ENCODE results near the gene CDKAL1. TPM values are rescaled to one million over a fixed set of nuclear protein-coding genes. Genes with fewer than 3 reads are reported as not detected.
A peak's percentile ranks its signal among the peaks of the same experiment; 100 is the strongest.
"Not testable (repeated sequence)": the region's sequence is repeated elsewhere in the genome, so short reads cannot be mapped to it uniquely, and the experiment has no call there.

Gene CDKAL1
- total RNA-seq, 2 experiments from 2014 or later, result 22.6 to 22.7 TPM

DNA sequence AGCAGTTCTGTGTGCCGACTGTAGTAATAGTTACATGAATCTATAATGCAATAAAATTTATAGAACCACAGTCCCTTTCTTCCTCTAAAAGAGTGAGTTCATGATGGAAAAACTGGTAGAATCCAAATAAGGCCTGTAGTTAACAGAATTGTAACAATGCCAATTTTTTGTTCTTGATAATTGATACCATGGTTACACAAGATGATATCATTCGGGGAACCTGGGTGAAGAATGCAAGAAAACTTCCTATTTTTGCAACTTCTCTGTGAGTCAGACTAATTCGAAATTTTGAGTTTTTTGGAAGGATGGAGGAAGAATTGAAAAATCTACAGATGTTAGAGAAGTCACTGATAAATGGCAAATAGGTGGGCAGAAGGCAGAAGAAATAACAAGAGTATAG, 381.8 kb downstream of the CDKAL1 start:
- Mint-ChIP-seq H3K27me3 (no peaks in the 10 kb centered on the region), H3K4me3 (no peak overlapping the region), H3K27ac (no peak overlapping the region), H3K9me3 (peaks cover 27% of the 10 kb centered on the region), H3K36me3 (peaks cover 33% of the 10 kb centered on the region), H3K4me1 (peaks cover 15% of the 10 kb centered on the region)
- no peak for DNase-seq

- peaks cover 21% of the 10 kb centered on the region for H3K9me3 Mint-ChIP-seq
- DNase-seq, result no peak
- peaks cover 15% of the 10 kb centered on the region for H3K4me1 Mint-ChIP-seq
- H3K27ac Mint-ChIP-seq, result no peak overlapping the region
- H3K36me3 Mint-ChIP-seq, result peaks cover 27% of the 10 kb centered on the region
- H3K4me3 Mint-ChIP-seq, result no peak overlapping the region
- no peaks in the 10 kb centered on the region for H3K27me3 Mint-ChIP-seq
Measured at GRCh38 chr6:20918868-20919267, 384.6 kb downstream of the CDKAL1 start.

- H3K27ac Mint-ChIP-seq, result peak overlapping the region; percentile 40
- H3K36me3 Mint-ChIP-seq, result peaks cover 23% of the 10 kb centered on the region
- H3K9me3 Mint-ChIP-seq, result peaks cover 15% of the 10 kb centered on the region
- H3K4me1 Mint-ChIP-seq, result peaks cover 15% of the 10 kb centered on the region
- no peaks in the 10 kb centered on the region for H3K27me3 Mint-ChIP-seq
- DNase-seq, result no peak
- no peak overlapping the region for H3K4me3 Mint-ChIP-seq
Measured at GRCh38 chr6:20919677-20920385, 385.6 kb downstream of the CDKAL1 start.

DNA sequence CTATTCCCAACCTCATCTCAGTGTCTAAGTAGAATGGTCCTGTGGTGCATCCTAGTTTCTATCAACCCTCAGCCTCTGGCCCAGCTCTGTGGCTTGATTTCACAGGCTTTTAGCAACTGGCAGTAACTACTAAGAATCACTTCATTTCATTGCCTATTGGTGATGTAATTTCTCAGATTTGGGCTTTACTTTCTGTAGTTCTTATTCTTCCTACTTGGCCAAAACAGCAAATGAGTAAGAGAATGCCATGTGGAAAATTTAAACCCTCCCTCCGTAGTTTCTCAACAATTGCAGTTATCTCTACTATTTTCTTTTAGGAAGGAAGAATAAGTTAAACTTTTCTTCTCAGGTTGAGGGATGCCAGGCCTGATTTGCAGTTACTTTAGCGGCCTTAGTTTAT, 387.3 kb downstream of the CDKAL1 start:
- H3K27ac Mint-ChIP-seq, result no peak overlapping the region
- no peak overlapping the region for H3K4me3 Mint-ChIP-seq
- peaks cover 15% of the 10 kb centered on the region for H3K4me1 Mint-ChIP-seq
- H3K9me3 Mint-ChIP-seq, result peaks cover 2% of the 10 kb centered on the region
- peaks cover 9% of the 10 kb centered on the region for H3K36me3 Mint-ChIP-seq
- no peak for DNase-seq
- H3K27me3 Mint-ChIP-seq, result no peaks in the 10 kb centered on the region

GRCh38 chr6:20922743-20923142, 388.5 kb downstream of the CDKAL1 start:
- peaks cover 9% of the 10 kb centered on the region for H3K36me3 Mint-ChIP-seq
- H3K9me3 Mint-ChIP-seq, result peaks cover 2% of the 10 kb centered on the region
- H3K27ac Mint-ChIP-seq, result no peak overlapping the region
- no peak overlapping the region for H3K4me3 Mint-ChIP-seq
- H3K4me1 Mint-ChIP-seq, result peaks cover 15% of the 10 kb centered on the region
- DNase-seq, result no peak
- H3K27me3 Mint-ChIP-seq, result no peaks in the 10 kb centered on the region

DNA sequence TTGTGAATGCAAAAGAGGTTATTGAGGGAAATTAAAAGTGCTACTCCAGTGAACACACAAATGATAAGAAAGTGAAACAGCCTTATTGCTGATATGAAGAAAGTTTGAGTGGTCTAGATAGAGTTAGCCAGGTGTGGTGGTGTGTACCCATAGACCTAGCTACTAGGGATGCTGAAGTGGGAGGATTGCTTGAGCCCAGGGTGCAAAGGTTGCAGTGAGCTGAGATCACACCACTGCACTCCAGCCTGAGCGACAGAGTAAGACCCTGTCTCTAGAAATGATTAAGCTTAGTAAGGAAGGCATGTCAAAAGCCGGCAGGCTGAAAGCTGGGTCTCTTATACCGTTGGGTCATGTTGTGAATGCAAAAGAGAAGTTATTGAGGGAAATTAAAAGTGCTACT, 389.8 kb downstream of the CDKAL1 start:
- not testable (repeated sequence) for H3K27ac Mint-ChIP-seq

DNA sequence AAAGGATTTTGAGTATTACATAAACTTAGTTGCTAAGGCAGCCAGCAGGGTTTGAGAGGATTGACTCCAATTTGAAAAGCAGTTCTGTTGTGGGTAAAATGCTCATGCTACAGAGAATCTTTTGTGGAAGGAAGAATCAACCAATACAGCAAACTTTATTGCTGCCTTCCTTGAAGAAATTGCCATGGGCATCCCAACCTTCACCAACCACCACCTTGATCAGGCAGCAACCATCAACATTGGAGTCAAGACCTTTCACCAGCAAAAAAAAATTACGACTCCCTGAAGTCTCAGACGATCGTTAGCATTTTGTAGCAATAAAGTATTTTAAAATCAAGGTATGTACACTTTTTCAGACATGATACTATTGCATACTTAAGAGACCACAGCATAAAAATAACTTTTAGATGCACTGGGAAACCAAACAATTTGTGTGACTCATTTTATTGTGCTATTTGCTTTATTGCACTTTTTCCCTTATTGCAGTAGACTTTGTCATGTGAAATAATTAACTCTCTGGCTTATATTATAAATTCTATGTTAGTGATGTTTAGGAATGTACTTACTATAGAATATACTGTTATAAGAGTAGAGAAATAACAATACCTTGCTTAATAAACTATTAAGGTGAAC, 390.8 kb downstream of the CDKAL1 start:
- Mint-ChIP-seq H3K36me3 (peaks cover 9% of the 10 kb centered on the region), H3K4me1 (peaks cover 3% of the 10 kb centered on the region), H3K27me3 (no peaks in the 10 kb centered on the region), H3K9me3 (peaks cover 2% of the 10 kb centered on the region), H3K27ac (no peak overlapping the region), H3K4me3 (no peak overlapping the region)
- DNase-seq, result no peak

More for the DNA sequence above, 389.8 kb downstream of the CDKAL1 start:
- not testable (repeated sequence) for H3K9me3 Mint-ChIP-seq, H3K4me3 Mint-ChIP-seq, H3K27me3 Mint-ChIP-seq, H3K36me3 Mint-ChIP-seq, DNase-seq
- peaks cover 12% of the 10 kb centered on the region for H3K4me1 Mint-ChIP-seq

- Mint-ChIP-seq H3K36me3 (peaks cover 2% of the 10 kb centered on the region), H3K27me3 (no peaks in the 10 kb centered on the region), H3K4me3 (no peak overlapping the region), H3K9me3 (peaks cover under 1% of the 10 kb centered on the region), H3K27ac (no peak overlapping the region), H3K4me1 (no peaks in the 10 kb centered on the region)
- DNase-seq, result no peak
Measured at GRCh38 chr6:20927130-20927860, 393.0 kb downstream of the CDKAL1 start.

DNA sequence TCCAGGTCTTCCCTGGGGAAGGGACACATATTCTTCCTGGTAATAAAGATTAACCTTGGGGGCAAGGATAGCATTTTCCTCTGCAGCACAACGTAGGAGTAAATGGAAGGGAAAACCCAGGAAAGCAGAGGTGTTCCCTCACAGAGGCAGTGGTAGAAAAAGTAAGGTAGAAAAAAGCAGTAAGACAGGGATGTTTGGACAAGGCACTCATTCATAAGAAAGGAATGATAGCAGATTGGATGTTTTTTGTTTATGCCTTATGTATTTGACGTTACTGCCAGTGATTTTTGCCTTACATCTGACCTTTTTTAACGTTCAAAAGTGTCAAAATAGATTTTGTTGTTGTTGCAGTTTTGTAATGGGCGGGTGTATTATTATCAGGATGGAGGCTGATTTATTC, 395.0 kb downstream of the CDKAL1 start:
- H3K9me3 Mint-ChIP-seq, result no peaks in the 10 kb centered on the region

GRCh38 chr6:20931093-20931492, 396.8 kb downstream of the CDKAL1 start:
- Mint-ChIP-seq H3K4me3 (no peak overlapping the region), H3K27me3 (no peaks in the 10 kb centered on the region), H3K4me1 (no peaks in the 10 kb centered on the region), H3K36me3 (peaks cover 6% of the 10 kb centered on the region), H3K27ac (no peak overlapping the region), H3K9me3 (peaks cover 1% of the 10 kb centered on the region)
- DNase-seq, result no peak

More for the DNA sequence above, 395.0 kb downstream of the CDKAL1 start:
- no peak for DNase-seq
- no peak overlapping the region for H3K4me3 Mint-ChIP-seq
- H3K36me3 Mint-ChIP-seq, result no peaks in the 10 kb centered on the region
- no peaks in the 10 kb centered on the region for H3K4me1 Mint-ChIP-seq
- H3K27ac Mint-ChIP-seq, result no peak overlapping the region
- H3K27me3 Mint-ChIP-seq, result no peaks in the 10 kb centered on the region

DNA sequence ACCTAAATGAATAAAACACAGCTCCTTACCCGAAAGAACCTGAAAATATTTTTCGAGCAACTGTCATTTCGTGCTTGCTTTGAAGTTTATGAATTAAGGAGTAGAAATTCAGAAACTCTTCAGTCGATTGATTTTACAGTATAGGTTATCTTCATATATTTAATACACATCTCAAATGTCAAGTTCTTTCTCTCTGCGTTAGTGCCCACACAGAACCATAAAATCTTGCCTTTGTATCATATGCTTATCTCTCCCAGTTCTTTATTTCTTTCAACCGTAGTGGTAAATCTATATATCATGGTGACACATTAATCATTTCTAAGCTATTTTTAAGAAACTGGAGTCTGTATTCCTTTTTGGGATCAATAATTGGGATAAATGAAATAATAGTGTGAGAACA, 397.5 kb downstream of the CDKAL1 start:
- no peak for DNase-seq
- H3K4me3 Mint-ChIP-seq, result no peak overlapping the region
- H3K9me3 Mint-ChIP-seq, result peaks cover 1% of the 10 kb centered on the region
- no peak overlapping the region for H3K27ac Mint-ChIP-seq
- no peaks in the 10 kb centered on the region for H3K27me3 Mint-ChIP-seq
- no peaks in the 10 kb centered on the region for H3K4me1 Mint-ChIP-seq
- peaks cover 6% of the 10 kb centered on the region for H3K36me3 Mint-ChIP-seq

- peaks cover 1% of the 10 kb centered on the region for H3K9me3 Mint-ChIP-seq
- no peak for DNase-seq
- H3K27ac Mint-ChIP-seq, result no peak overlapping the region
- no peaks in the 10 kb centered on the region for H3K4me1 Mint-ChIP-seq
- H3K36me3 Mint-ChIP-seq, result peaks cover 6% of the 10 kb centered on the region
- H3K27me3 Mint-ChIP-seq, result no peaks in the 10 kb centered on the region
- no peak overlapping the region for H3K4me3 Mint-ChIP-seq
Measured at GRCh38 chr6:20932284-20932683, 398.0 kb downstream of the CDKAL1 start.

GRCh38 chr6:20933057-20933788, 399.0 kb downstream of the CDKAL1 start:
- no peaks in the 10 kb centered on the region for H3K27me3 Mint-ChIP-seq
- H3K27ac Mint-ChIP-seq, result no peak overlapping the region
- peaks cover 10% of the 10 kb centered on the region for H3K36me3 Mint-ChIP-seq
- H3K9me3 Mint-ChIP-seq, result peaks cover 1% of the 10 kb centered on the region
- no peaks in the 10 kb centered on the region for H3K4me1 Mint-ChIP-seq
- H3K4me3 Mint-ChIP-seq, result no peak overlapping the region
- no peak for DNase-seq

DNA sequence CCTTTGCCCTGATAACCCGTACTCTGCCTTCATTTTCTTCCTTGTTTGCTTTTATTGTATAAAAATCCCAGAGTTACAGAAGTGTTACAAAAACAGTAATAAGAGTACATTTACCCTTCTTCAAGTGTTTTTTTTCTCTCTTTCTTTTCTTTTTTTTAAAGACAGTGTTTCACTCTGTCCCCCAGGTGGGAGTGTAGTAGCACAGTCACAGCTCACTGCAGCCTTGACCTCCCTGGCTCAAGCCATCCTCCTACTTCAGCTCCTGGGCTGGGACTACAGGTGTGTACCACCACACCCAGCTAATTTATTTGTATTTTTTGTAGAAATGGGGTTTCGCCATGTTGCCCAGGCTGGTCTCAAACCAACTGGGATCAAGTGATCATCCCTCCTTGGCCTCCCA, 402.7 kb downstream of the CDKAL1 start:
- peaks cover 18% of the 10 kb centered on the region for H3K36me3 Mint-ChIP-seq
- no peaks in the 10 kb centered on the region for H3K27me3 Mint-ChIP-seq
- DNase-seq, result no peak
- no peak overlapping the region for H3K27ac Mint-ChIP-seq
- peaks cover 4% of the 10 kb centered on the region for H3K9me3 Mint-ChIP-seq
- H3K4me1 Mint-ChIP-seq, result no peaks in the 10 kb centered on the region
- no peak overlapping the region for H3K4me3 Mint-ChIP-seq

Measured in activated naive CD8-positive, alpha-beta T cell treated with anti-CD3 and anti-CD28 coated beads for 36 hours (primary cell).